Activated CD4-positive, alpha-beta T cell treated with anti-CD3 and anti-CD28 coated beads, Interleukin-2, amount 50 U/mL, for 48 hours (primary cell): ENCODE measurements around the gene HAGHL.

Experiments
- DNase-seq, 2 experiments: peaks; one replicate each; pipeline ENCODE4 v3.0.0-alpha.2; 2020

The HAGHL gene

DNA sequence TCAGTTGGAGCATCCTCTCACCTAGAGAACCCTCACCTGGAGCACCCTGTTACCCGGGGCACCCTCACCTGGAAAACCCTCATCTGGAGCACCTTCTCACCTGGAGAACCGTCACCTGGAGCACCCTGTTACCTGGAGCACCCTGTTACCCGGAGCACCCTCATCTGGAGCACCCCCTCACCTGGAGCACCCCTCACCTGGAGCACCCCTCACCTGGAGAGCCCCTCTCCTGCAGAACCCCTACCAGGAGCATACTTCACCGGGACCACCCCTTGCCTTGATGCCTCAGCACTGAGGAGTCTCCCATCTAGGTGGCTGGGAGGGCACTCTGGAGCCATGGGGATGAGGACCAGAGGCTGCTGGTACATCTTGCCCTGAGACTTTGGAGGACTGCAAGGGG lies 17.9 kb upstream of the HAGHL start:
- DNase-seq, result no peak

GRCh38 chr16:709566-710499 lies 17.1 kb upstream of the HAGHL start:
- DNase-seq, result no peak

GRCh38 chr16:710500-711075 lies 16.3 kb upstream of the HAGHL start:
- DNase-seq, result no peak

DNA sequence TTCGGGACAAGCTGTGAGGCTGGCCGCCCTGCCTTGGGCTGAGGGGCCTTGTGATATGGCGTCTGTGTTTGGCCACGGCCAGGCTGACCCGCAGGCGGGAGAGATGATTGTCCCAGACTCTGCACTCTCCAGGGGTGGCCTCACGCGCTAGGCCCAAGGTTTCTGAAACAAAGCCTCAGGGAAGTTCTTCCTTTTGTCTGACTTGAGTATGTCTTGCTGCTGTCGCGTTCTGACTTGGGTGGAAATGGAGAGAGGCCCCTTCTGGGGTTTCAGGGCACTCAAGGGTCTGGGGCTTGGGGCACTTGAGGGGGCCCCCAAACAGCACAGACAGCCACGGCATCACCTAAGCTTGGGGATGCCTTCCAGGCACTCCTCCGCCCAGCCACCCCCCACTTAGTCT lies 15.8 kb upstream of the HAGHL start:
- DNase-seq, result no peak

DNA sequence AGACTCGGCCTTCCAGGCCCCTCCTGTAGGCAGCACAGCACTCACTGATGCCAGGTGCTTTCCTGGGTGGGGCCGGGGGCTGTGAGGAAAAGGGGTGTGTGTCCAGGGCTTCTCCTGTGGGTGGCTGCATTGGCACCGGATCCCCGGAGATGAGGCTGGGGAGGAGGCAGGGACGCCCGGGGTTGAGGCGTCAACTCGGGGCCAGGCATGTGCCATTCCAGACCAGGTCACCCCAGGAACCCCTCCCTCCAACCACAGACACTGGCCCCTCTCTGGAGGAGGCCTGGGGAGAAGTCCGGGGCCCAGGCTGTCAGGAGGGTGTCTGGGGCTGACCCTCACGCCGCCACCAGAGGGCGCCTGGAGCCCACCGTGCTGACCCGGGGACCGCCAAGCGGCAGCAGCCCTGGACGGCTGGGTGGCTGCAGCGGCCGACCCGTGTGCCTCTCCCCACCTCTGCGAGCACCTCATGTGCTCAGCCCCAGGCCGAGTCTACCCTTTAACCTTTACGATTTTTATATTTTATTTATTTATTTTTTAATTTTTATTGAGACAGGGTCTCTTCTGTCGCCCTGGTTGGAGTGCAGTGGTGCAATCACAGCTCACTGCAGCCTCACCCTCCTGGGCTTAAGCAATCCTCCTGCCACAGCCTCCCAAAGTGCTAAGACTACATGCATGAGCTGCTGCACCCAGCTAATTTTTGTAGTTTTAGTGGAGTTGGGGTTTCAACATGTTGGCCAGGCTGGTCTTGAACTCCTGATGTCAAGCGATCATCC lies 15.2 kb upstream of the HAGHL start:
- DNase-seq, result peak; percentile 84 to 86

GRCh38 chr16:712740-713250 lies 14.1 kb upstream of the HAGHL start:
- peak; percentile 77 to 81 for DNase-seq

DNA sequence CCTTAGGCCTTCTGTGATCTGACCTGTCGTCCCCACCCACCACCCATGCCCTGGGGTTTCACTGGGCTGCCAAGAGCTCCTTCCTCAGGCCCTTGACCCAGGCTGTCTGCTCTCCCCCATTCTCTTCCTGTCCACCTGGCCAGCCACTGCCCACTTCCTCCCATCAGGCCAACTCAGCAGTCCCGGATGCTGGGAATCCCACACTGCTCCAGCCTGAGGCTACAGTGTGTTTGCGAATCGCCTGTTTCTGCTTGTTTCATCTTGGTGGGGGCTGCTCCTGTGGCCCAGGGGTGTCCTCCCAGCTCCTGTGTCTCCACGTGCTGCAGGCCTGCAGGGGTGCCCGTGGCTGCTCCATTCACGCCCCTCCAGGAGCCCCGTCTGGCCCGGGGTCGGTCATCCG lies 12.8 kb upstream of the HAGHL start:
- DNase-seq, result no peak

GRCh38 chr16:714558-715476 lies 12.1 kb upstream of the HAGHL start, which contains the start of gene METRN:
TSS of gene METRN (plus strand) at chr16:715118. CDS start at chr16:715290, 172 bp downstream.
- peak; percentile 94 for DNase-seq

DNA sequence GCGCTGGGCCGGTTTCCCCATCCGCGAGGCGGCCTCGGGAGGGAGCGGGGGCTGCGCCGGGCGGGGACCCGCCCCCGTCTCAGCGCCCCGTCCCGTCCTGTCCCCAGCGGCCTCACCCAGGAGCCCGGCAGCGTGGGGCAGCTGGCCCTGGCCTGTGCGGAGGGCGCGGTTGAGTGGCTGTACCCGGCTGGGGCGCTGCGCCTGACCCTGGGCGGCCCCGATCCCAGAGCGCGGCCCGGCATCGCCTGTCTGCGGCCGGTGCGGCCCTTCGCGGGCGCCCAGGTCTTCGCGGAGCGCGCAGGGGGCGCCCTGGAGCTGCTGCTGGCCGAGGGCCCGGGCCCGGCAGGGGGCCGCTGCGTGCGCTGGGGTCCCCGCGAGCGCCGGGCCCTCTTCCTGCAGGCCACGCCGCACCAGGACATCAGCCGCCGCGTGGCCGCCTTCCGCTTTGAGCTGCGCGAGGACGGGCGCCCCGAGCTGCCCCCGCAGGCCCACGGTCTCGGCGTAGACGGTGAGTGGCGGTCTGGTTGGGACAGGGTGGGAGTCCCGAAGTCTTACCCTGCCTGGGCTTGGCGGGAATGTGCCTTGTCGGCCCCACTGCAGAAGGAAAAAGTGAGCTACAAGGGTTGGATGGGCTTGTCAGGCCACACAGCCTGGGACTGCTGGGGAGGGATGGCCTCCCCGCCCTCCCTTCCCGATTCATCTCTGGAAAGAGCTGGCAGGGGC lies 11.3 kb upstream of the HAGHL start:
- DNase-seq, result peak in 1 of 2 experiments; percentile 23

DNA sequence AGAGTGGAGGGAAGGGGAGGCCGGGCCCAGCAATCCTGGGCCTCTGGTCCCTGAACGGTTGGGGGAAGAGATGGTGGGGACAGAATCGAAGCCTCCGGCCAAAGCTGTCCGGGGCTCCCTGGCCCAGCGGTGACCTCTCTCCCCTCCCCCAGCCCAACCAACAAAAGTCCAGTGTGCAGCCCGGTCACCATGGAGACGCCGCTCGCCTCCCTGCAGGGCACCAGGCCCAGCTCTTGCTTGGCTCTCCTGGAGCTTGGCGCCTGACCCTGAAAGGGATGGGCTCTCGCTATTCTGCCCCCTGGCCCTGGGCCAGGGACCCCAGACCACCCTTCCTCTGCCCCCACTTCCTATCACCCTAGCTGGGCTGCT lies 10.7 kb upstream of the HAGHL start:
- no peak for DNase-seq

- no peak for DNase-seq
Observed at GRCh38 chr16:716768-717325, 10.1 kb upstream of the HAGHL start.

GRCh38 chr16:717450-718245 lies 9.3 kb upstream of the HAGHL start:
- DNase-seq, result no peak

- DNase-seq, result no peak
Observed at GRCh38 chr16:718389-718788, 8.5 kb upstream of the HAGHL start.

- DNase-seq, result no peak
Observed at GRCh38 chr16:718922-719321, 8.0 kb upstream of the HAGHL start.

DNA sequence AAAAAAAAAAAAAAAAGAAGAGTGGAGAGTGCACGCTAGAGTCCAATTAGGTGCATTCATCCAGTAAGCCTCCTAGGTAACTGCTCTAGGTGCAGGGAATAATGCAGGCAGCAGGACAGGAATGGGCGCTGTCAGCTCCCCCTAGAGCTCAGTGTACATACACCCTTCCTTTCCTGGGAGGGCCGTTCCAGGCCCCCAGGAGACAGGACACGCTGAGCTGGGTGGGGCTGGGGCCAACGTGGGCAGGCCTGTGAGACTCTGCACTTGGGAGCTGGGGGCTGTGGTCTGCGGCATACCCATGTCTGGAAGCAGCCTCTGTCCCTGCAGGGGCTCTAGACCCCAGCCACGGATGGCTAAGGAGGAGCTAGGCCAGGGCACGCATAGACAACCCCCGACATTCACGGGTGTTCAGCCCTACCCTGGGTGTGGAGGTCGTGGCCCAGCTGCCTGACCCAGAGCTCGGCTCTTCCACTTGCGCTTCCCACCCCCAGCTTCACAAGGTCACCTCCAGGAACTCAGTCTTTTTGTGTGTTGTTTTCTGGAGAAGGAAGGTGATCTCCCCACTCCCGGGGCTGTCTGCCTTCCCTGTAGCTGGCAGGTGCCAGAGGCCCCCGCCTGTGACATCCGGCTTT lies 7.0 kb upstream of the HAGHL start:
- DNase-seq, result no peak

DNA sequence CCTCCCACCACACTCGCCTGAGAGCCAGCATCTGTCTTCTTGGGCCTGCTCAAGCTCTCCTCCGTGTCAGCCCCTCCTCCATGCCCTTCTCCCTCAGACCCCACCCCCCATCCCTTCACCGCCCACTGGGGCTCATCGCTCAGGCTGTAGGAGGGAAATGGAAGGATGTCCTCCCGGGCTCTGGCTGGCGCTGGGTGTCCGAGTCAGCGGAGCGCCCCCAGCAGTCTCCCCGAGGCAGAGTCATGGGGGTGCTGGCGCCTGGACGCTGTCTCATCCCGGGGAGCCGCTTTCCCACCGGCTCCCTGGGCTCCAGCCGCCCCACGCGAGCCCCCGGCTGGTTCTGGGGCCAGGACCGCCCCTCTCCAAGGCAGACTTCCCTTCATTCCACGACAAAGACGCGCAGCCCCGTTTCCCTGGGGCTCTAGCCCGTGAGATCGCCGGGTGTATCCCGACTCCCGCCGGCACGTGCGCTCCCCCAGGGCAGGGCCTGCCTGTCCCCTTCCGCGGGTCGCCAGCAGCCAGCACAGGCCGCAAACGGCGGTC lies 6.4 kb upstream of the HAGHL start:
- peak; percentile 66 to 74 for DNase-seq

DNA sequence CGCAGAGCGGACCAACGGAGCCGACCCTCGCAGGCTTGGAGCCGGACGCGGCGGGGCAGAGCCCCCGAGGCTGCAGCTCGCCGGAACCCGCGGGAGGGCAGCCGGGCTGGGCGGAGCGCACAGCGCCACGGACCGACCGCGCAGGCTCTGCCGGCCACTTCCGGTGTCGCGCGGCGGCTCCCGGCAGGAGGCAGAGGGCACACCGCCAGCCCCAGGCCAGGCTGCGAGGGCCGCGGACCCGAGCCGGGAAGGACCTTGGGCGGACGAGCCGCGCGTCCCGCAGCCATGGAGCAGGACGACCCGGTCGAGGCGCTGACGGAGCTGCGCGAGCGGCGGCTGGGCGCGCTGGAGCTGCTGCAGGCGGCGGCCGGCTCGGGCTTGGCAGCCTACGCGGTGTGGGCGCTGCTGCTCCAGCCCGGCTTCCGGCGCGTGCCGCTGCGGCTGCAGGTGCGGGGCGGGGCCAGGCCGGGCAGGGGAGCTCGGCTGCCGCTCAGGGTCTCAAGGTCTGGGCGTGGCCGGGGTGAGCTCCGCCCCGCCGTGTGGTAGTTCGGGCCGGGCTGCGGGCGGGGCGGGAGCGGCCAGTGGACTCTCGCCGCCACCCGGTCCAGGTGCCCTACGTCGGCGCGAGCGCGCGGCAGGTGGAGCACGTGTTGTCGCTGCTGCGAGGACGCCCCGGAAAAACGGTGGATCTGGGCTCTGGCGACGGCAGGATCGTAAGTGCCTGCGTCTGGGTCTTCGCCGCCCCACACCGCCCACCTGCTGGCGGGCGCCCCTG lies 5.7 kb upstream of the HAGHL start, which contains the start of gene ANTKMT:
Gene ANTKMT (plus strand): TSS at position 157 of the 775 bp plus-strand sequence. CDS start 129 bp downstream, at position 286.
- DNase-seq, result peak; percentile 80 to 84

DNA sequence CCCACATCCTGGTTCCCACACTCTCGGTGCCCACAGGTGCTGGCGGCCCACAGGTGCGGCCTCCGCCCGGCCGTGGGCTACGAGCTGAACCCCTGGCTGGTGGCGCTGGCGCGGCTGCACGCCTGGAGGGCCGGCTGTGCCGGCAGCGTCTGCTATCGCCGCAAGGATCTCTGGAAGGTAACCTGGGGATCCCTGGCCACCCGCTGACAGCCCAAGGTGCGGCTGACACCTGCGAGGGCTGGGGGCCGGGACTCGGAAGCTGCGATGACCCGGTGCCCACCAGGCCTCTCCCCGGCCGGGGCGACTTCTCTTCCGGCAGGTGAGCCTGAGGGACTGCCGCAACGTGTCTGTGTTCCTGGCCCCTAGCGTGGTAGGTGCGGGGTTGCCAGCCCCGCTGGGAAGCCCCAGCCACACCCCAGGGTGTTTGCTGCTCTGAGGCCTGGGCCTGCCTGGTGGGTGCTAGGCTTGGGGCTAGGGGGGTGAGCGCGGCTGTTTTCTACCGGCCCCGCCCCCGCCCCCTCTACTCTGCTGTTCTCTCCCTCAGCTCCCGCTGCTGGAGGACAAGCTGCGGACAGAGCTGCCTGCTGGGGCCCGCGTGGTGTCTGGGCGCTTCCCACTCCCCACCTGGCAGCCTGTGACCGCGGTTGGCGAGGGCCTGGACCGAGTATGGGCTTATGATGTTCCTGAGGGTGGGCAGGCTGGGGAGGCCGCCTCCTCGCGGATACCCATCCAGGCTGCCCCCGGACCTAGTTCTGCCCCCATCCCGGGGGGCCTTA lies 5.0 kb upstream of the HAGHL start:
- DNase-seq, result no peak
